ENCODE measurements around the gene IL31RA.
"Not testable (repeated sequence)": the region's sequence is repeated elsewhere in the genome, so short reads cannot be mapped to it uniquely, and the experiment has no call there.

IL31RA gene

GRCh38 chr5:55926476-55926875 is 75.3 kb downstream of the IL31RA start:
- no peak for DNase-seq (ENCODE audit: low read depth)

GRCh38 chr5:55927861-55928655 is 76.9 kb downstream of the IL31RA start:
- no peak for DNase-seq (ENCODE audit: low read depth)

- DNase-seq (ENCODE audit: low read depth) = no peak
Observed at GRCh38 chr5:55929020-55929799, 78.1 kb downstream of the IL31RA start.

- no peak for DNase-seq (ENCODE audit: low read depth)
Observed at GRCh38 chr5:55932700-55933099, 81.5 kb downstream of the IL31RA start.

- DNase-seq (ENCODE audit: low read depth) = no peak
Observed at GRCh38 chr5:55933377-55934114, 82.4 kb downstream of the IL31RA start.

- DNase-seq (ENCODE audit: low read depth) = no peak
Observed at GRCh38 chr5:55934115-55934613, 83.0 kb downstream of the IL31RA start.

- DNase-seq (ENCODE audit: low read depth) = no peak
Observed at GRCh38 chr5:55934720-55935119, 83.6 kb downstream of the IL31RA start.

- no peak for DNase-seq (ENCODE audit: low read depth)
Observed at GRCh38 chr5:55935371-55935770, 84.2 kb downstream of the IL31RA start.

GRCh38 chr5:55936100-55936693 is 85.0 kb downstream of the IL31RA start:
- peak; percentile 55 for DNase-seq (ENCODE audit: low read depth)

- DNase-seq (ENCODE audit: low read depth) = not testable (repeated sequence)
Observed at GRCh38 chr5:55937598-55937997, 86.4 kb downstream of the IL31RA start.

GRCh38 chr5:55941154-55941553 is 90.0 kb downstream of the IL31RA start:
- DNase-seq (ENCODE audit: low read depth) = not testable (repeated sequence)

GRCh38 chr5:55959208-55959607 is 108.1 kb downstream of the IL31RA start:
- no peak for DNase-seq (ENCODE audit: low read depth)

- DNase-seq (ENCODE audit: low read depth) = no peak
Observed at GRCh38 chr5:55960779-55961178, 109.6 kb downstream of the IL31RA start.

- DNase-seq (ENCODE audit: low read depth) = no peak
Observed at GRCh38 chr5:55965525-55965924, 114.4 kb downstream of the IL31RA start.

- no peak for DNase-seq (ENCODE audit: low read depth)
Observed at GRCh38 chr5:55966284-55966683, 115.1 kb downstream of the IL31RA start.

- DNase-seq (ENCODE audit: low read depth) = no peak
Observed at GRCh38 chr5:55969956-55970355, 118.8 kb downstream of the IL31RA start.
